HCT116 (cell line): ENCODE results near the gene IL20. TPM values are rescaled to one million over a fixed set of nuclear protein-coding genes. Genes with fewer than 3 reads are reported as not detected.

Source experiments
- ATAC-seq: fragments of 200-7000 bp; cut with Tn5 transposase; 2 replicates; pipeline ENCODE4 v1.9.1; 2020; ENCODE audit warnings: mild to moderate bottlenecking, moderate library complexity
- BruUV-seq: library from RNA; stranded (reverse); fragments of 400-500 nt; replicated peaks from 2 replicates; lab custom pipeline; 2021; lab: Mats Ljungman, UMichigan
- CTCF ChIA-PET: fragments of 300-600 bp; sonication (Branson Sonifier 250); formaldehyde crosslinking; loops from one replicate; lab custom pipeline; 2021; ENCODE audit warnings: antibody characterized with exemption; lab: Charles Lee
- POLR2A ChIA-PET: fragments of 300-600, 350-600 bp; sonication (Branson Sonifier 250); formaldehyde crosslinking; loops from one replicate; lab custom pipeline; 2021; ENCODE audit warnings: antibody characterized with exemption; lab: Charles Lee
- RAD21 ChIA-PET, 2 experiments: fragments of 300-600 bp; sonication (Branson Sonifier 250); formaldehyde crosslinking; loops; one replicate each; lab custom pipeline; 2023; ENCODE audit warnings: low total read pairs in 2 of 2; ENCODE audit not compliant: uncharacterized antibody in 2 of 2, unreplicated experiment in 2 of 2, low non-redundant PET in 1 of 2; lab: Charles Lee
- DNase-seq: peaks from one replicate; pipeline ENCODE4 v3.0.0-alpha.2; 2010; ENCODE audit warnings: low read depth, low spot score
- H2AFZ ChIP-seq: fragments of 200-600 bp; shearing (Covaris generic), sonication (generic); 2 replicates; pipeline ENCODE4 v1.6.1; 2017; ENCODE audit warnings: low read depth, mixed run types, mixed read lengths, antibody characterized with exemption, low read length; ENCODE audit not compliant: poor library complexity, severe bottlenecking
- H3K27ac ChIP-seq: 2 replicates; pipeline ENCODE4 v1.5.1; 2012; ENCODE audit warnings: low read depth, low read length
- H3K27me3 ChIP-seq: fragments of 200-600 bp; sonication (generic); 2 replicates; pipeline ENCODE4 v1.6.1; 2016; ENCODE audit warnings: mixed run types, low read length, mixed read lengths; ENCODE audit not compliant: insufficient read depth
- H3K36me3 ChIP-seq, 2 experiments: fragments of 200-500 bp in 1 of 2; fragments of 200-600 bp in 1 of 2; sonication (Bioruptor generic) in 1 of 2; sonication (generic) in 1 of 2; 2 replicates each; pipeline versions ENCODE4 v1.5.1 to v1.6.1; 2014 to 2016; ENCODE audit warnings: low read length in 2 of 2, inconsistent platforms in 1 of 2, mixed read lengths in 1 of 2, mixed run types in 1 of 2; ENCODE audit not compliant: insufficient read depth in 2 of 2, control insufficient read depth in 1 of 2
- H3K4me1 ChIP-seq, 2 experiments: fragments of 200-600 bp in 1 of 2; sonication (generic) in 1 of 2; 2 replicates each; pipeline versions ENCODE4 v1.5.1 to v1.6.1; 2012 to 2017; ENCODE audit warnings: low read length in 2 of 2, inconsistent platforms in 1 of 2, mild to moderate bottlenecking in 1 of 2, mixed read lengths in 1 of 2, mixed run types in 1 of 2, moderate library complexity in 1 of 2; ENCODE audit not compliant: insufficient read depth in 2 of 2, control insufficient read depth in 1 of 2
- H3K4me2 ChIP-seq: fragments of 200-600 bp; sonication (generic); 2 replicates; pipeline ENCODE4 v1.6.1; 2017; ENCODE audit warnings: mixed run types, low read length, mixed read lengths
- H3K4me3 ChIP-seq, 2 experiments: fragments of 200-600 bp in 1 of 2; sonication (generic) in 1 of 2; replicated peaks in 1 of 2; 2 replicates each; pipeline ENCODE4 v1.5.1; 2011 to 2016; ENCODE audit warnings: low read length in 2 of 2, control low read depth in 1 of 2, low read depth in 1 of 2, mild to moderate bottlenecking in 1 of 2, mixed read lengths in 1 of 2, mixed run types in 1 of 2
- H3K79me2 ChIP-seq: fragments of 200-600 bp; sonication (generic); 2 replicates; pipeline ENCODE4 v1.6.1; 2017; ENCODE audit warnings: mild to moderate bottlenecking, mixed run types, low read length, moderate library complexity, mixed read lengths; ENCODE audit not compliant: insufficient read depth
- H3K9ac ChIP-seq: fragments of 200-600 bp; sonication (generic); 2 replicates; pipeline ENCODE4 v1.6.1; 2016; ENCODE audit warnings: low read length, mixed read lengths
- H3K9me2 ChIP-seq: fragments of 200-600 bp; sonication (generic), shearing (Covaris generic); 2 replicates; pipeline ENCODE4 v1.6.1; 2017; ENCODE audit warnings: mixed run types, mild to moderate bottlenecking, moderate library complexity; ENCODE audit not compliant: insufficient read depth
- H3K9me3 ChIP-seq, 2 experiments: fragments of 200-500 bp in 1 of 2; fragments of 200-600 bp in 1 of 2; sonication (Bioruptor generic) in 1 of 2; sonication (generic) in 1 of 2; 2 replicates each; pipeline ENCODE4 v1.6.1; 2014 to 2017; ENCODE audit warnings: low read length in 2 of 2, mixed read lengths in 2 of 2, inconsistent platforms in 1 of 2, low read depth in 1 of 2, mild to moderate bottlenecking in 1 of 2, mixed run types in 1 of 2, moderate library complexity in 1 of 2; ENCODE audit not compliant: control insufficient read depth in 1 of 2, insufficient read depth in 1 of 2
- H4K20me1 ChIP-seq: fragments of 200-600 bp; sonication (generic), shearing (Covaris generic); 2 replicates; pipeline ENCODE4 v1.6.1; 2017; ENCODE audit warnings: mixed run types, mild to moderate bottlenecking, moderate library complexity; ENCODE audit not compliant: insufficient read depth
- ATF3 ChIP-seq: IDR thresholded peaks from 2 replicates; pipeline ENCODE4 v1.6.1; 2012
- CEBPB ChIP-seq: IDR thresholded peaks from 2 replicates; pipeline ENCODE4 v1.6.1; 2012; ENCODE audit warnings: low read depth
- EGR1 ChIP-seq: IDR thresholded peaks from 2 replicates; pipeline ENCODE4 v1.6.1; 2012; ENCODE audit warnings: low read depth
- JUND ChIP-seq: IDR thresholded peaks from 2 replicates; pipeline ENCODE4 v1.6.1; 2012
- POLR2A ChIP-seq: IDR thresholded peaks from 2 replicates; pipeline ENCODE4 v1.7.0; 2011; ENCODE audit warnings: borderline replicate concordance; ENCODE audit not compliant: insufficient read depth, insufficient read length; ENCODE audit errors: extremely low read depth
- POLR2AphosphoS5 ChIP-seq: IDR thresholded peaks from 2 replicates; pipeline ENCODE4 v1.6.1; 2011; ENCODE audit warnings: mild to moderate bottlenecking, low read depth, low read length, moderate library complexity
- TCF7L2 ChIP-seq: IDR thresholded peaks from 2 replicates; pipeline ENCODE4 v1.7.0; 2011; ENCODE audit warnings: borderline replicate concordance, inconsistent platforms; ENCODE audit not compliant: insufficient read depth, insufficient read length; ENCODE audit errors: extremely low read depth
- ZBTB33 ChIP-seq: IDR thresholded peaks from 2 replicates; pipeline ENCODE4 v1.6.1; 2011; ENCODE audit warnings: mild to moderate bottlenecking, low read length, moderate library complexity; ENCODE audit not compliant: insufficient replicate concordance; ENCODE audit errors: extremely low read depth
- ZFX ChIP-seq: fragments of 450-650 bp; IDR thresholded peaks from 2 replicates; pipeline ENCODE4 v1.6.1; 2017
- intact Hi-C: fragments of 100-400 bp; cut with micrococcal nuclease; formaldehyde crosslinking; loops from 2 replicates; pipeline ENCODE4 v1.10.0; 2022
- total RNA-seq: library from RNA; stranded (reverse); gene quantifications from one replicate; pipeline ENCODE4 v1.2.1, GENCODE V29; 2021; ENCODE audit not compliant: unreplicated experiment
- TF ChIP-seq, protein P1 (sequence below), 3 experiments: fragments of 200-600 bp in 1 of 3; sonication (generic) in 1 of 3; IDR thresholded peaks in 2 of 3; conservative IDR thresholded peaks in 1 of 3; 2 replicates each; pipeline ENCODE4 v1.5.1; 2012 to 2017; ENCODE audit warnings: low read depth in 2 of 3, low read length in 2 of 3, antibody characterized with exemption in 1 of 3, borderline replicate concordance in 1 of 3, control low read depth in 1 of 3, mild to moderate bottlenecking in 1 of 3, mixed read lengths in 1 of 3, mixed run types in 1 of 3, moderate library complexity in 1 of 3; ENCODE audit not compliant: insufficient read depth in 1 of 3
- TF ChIP-seq, protein P2 (sequence below): IDR thresholded peaks from 2 replicates; pipeline ENCODE4 v1.6.1; 2012; ENCODE audit warnings: low read depth

The IL20 gene
- total RNA-seq, 1 experiment from 2014 or later = not detected

DNA sequence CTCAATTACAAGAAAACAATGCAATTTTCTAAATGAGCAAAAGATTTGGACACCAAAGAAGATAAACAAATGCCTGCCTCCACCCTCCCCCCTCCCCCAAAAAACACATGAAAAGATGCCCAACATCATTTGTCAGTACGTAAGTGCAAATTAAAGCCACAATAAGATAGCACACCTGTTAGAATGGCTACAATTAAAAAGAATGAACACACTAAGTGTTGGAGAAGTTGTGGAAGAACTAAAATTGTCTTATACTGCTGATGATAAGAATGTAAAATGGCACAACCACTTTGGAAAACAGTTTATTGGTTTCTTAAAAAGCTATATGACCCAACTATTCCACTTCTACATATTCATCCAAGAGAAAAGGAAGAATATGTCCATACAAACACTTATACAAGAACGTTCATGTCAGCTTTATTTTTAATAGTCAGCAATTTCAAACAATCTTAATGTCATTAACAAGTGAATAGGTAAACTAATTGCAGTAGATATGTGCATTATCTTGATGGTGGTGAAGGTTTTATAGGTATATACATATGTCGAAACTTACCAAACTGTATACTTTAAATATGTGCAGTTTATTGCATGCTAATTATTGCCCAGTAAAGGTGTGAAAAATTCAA lies 10.4 kb downstream of the IL20 start:
- POLR2A ChIA-PET = no interaction called here

More for the DNA sequence above, 10.4 kb downstream of the IL20 start:
- H3K79me2 ChIP-seq = no peaks in the 10 kb centered on the region
- RAD21 ChIA-PET = no interaction called here
- no peaks in the 10 kb centered on the region for H3K36me3 ChIP-seq
- DNase-seq = no peak
- no peak overlapping the region for H3K4me3 ChIP-seq
- H3K9ac ChIP-seq = no peak overlapping the region
- no peak overlapping the region for H2AFZ ChIP-seq
- ATAC-seq = no peak
- no peaks in the 10 kb centered on the region for H3K4me1 ChIP-seq
- no peaks in the 10 kb centered on the region for H3K27me3 ChIP-seq
- no peak overlapping the region for H3K4me2 ChIP-seq
- H3K9me3 ChIP-seq = peaks cover 9 to 16% of the 10 kb centered on the region in 2 experiments; a peak in 2 of 4 replicates
- H3K9me2 ChIP-seq = no peaks in the 10 kb centered on the region
- TF ChIP-seq POLR2AphosphoS5 = no peak
- TF ChIP-seq CEBPB = no peak
- no peak for TF ChIP-seq JUND
- TF ChIP-seq, protein P1, sequence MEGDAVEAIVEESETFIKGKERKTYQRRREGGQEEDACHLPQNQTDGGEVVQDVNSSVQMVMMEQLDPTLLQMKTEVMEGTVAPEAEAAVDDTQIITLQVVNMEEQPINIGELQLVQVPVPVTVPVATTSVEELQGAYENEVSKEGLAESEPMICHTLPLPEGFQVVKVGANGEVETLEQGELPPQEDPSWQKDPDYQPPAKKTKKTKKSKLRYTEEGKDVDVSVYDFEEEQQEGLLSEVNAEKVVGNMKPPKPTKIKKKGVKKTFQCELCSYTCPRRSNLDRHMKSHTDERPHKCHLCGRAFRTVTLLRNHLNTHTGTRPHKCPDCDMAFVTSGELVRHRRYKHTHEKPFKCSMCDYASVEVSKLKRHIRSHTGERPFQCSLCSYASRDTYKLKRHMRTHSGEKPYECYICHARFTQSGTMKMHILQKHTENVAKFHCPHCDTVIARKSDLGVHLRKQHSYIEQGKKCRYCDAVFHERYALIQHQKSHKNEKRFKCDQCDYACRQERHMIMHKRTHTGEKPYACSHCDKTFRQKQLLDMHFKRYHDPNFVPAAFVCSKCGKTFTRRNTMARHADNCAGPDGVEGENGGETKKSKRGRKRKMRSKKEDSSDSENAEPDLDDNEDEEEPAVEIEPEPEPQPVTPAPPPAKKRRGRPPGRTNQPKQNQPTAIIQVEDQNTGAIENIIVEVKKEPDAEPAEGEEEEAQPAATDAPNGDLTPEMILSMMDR (IDR thresholded peaks at IDR 0.05 in 2 of 3, conservative IDR thresholded peaks at IDR 0.05 in 1 of 3; ENCODE audit: borderline replicate concordance in 1 of 3, insufficient read depth in 1 of 3, low read depth in 2 of 3, low read length in 2 of 3) = no peak
- no peak for TF ChIP-seq EGR1
- TF ChIP-seq TCF7L2 = no peak
- no peak for TF ChIP-seq ZFX
- TF ChIP-seq ZBTB33 = no peak
- TF ChIP-seq ATF3 = no peak
- TF ChIP-seq, protein P2, sequence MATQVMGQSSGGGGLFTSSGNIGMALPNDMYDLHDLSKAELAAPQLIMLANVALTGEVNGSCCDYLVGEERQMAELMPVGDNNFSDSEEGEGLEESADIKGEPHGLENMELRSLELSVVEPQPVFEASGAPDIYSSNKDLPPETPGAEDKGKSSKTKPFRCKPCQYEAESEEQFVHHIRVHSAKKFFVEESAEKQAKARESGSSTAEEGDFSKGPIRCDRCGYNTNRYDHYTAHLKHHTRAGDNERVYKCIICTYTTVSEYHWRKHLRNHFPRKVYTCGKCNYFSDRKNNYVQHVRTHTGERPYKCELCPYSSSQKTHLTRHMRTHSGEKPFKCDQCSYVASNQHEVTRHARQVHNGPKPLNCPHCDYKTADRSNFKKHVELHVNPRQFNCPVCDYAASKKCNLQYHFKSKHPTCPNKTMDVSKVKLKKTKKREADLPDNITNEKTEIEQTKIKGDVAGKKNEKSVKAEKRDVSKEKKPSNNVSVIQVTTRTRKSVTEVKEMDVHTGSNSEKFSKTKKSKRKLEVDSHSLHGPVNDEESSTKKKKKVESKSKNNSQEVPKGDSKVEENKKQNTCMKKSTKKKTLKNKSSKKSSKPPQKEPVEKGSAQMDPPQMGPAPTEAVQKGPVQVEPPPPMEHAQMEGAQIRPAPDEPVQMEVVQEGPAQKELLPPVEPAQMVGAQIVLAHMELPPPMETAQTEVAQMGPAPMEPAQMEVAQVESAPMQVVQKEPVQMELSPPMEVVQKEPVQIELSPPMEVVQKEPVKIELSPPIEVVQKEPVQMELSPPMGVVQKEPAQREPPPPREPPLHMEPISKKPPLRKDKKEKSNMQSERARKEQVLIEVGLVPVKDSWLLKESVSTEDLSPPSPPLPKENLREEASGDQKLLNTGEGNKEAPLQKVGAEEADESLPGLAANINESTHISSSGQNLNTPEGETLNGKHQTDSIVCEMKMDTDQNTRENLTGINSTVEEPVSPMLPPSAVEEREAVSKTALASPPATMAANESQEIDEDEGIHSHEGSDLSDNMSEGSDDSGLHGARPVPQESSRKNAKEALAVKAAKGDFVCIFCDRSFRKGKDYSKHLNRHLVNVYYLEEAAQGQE = no peak
- TF ChIP-seq POLR2A = no peak
- H3K27ac ChIP-seq = no peak overlapping the region
- H4K20me1 ChIP-seq = no peaks in the 10 kb centered on the region
- intact Hi-C loops = no loop called here
- no TSS peak for BruUV-seq
- CTCF ChIA-PET = no interaction called here
